K562 (cell line): ENCODE results near the gene P2RY6. TPM values are rescaled to one million over a fixed set of nuclear protein-coding genes. Genes with fewer than 3 reads are reported as not detected.
A peak's percentile ranks its signal among the peaks of the same experiment; 100 is the strongest.

ENCODE experiments used
- ATAC-seq: fragments of 200-7000 bp; cut with Tn5 transposase; 3 replicates; pipeline ENCODE4 v1.9.1; 2020; ENCODE audit warnings: moderate library complexity
- BruUV-seq: library from RNA; stranded (reverse); fragments of 400-500 nt; replicated peaks from 2 replicates; lab custom pipeline; 2021; lab: Mats Ljungman, UMichigan
- CTCF ChIA-PET: fragments of 300-600 bp; formaldehyde crosslinking; extraction: SDS; loops from one replicate; lab custom pipeline; 2021; ENCODE audit warnings: low intra/inter-chr PET ratio; lab: Yijun Ruan, JAX
- POLR2A ChIA-PET: fragments of 300-600, 350-650 bp; sonication (Branson Sonifier 250); formaldehyde crosslinking; extraction: SDS; loops from one replicate; lab custom pipeline; 2021; ENCODE audit warnings: antibody characterized with exemption, inconsistent platforms; lab: Yijun Ruan, JAX
- DNase-seq, 4 experiments: peaks; one replicate each; pipeline versions ENCODE4 v3.0.0 to v3.0.0-alpha.2; 2011 to 2018; ENCODE audit warnings: low spot score in 3 of 4, mixed read lengths in 3 of 4; ENCODE audit errors: extremely low read depth in 1 of 4
- FAIRE-seq: peaks from 2 replicates; lab custom pipeline; 2011; peaks lifted over from hg19 to GRCh38; lab: Jason Lieb, UNC
- H2AFZ ChIP-seq: 2 replicates; pipeline ENCODE4 v1.6.0; 2011; ENCODE audit warnings: low read depth, low read length, control low read depth, inconsistent platforms
- H3K27ac ChIP-seq: fragments of 200-600 bp; 3 replicates; pipeline ENCODE4 v1.8.0; 2011; ENCODE audit warnings: low read depth, mild to moderate bottlenecking, control low read depth, inconsistent platforms, low read length, moderate library complexity, mixed read lengths; ENCODE audit errors: extremely low read depth
- H3K27me3 ChIP-seq, 2 experiments: fragments of 300-600 bp in 1 of 2; 2 replicates in 1 of 2; 3 replicates in 1 of 2; pipeline versions ENCODE4 v1.6.0 to v1.8.0; 2011; ENCODE audit warnings: inconsistent platforms in 2 of 2, low read length in 2 of 2, mild to moderate bottlenecking in 1 of 2, mixed read lengths in 1 of 2, moderate library complexity in 1 of 2; ENCODE audit not compliant: control insufficient read depth in 2 of 2, insufficient read depth in 2 of 2
- H3K36me3 ChIP-seq: fragments of 300-600 bp; 3 replicates; pipeline ENCODE4 v1.8.0; 2011; ENCODE audit warnings: mild to moderate bottlenecking, low read length, inconsistent platforms; ENCODE audit not compliant: control insufficient read depth, insufficient read depth
- H3K4me1 ChIP-seq, 2 experiments: fragments of 200-600 bp in 1 of 2; replicated peaks in 1 of 2; 2 replicates in 1 of 2; 3 replicates in 1 of 2; pipeline versions ENCODE4 v1.5.1 to v1.8.0; 2011; ENCODE audit warnings: inconsistent platforms in 2 of 2, low read length in 2 of 2, mild to moderate bottlenecking in 1 of 2, mixed read lengths in 1 of 2, moderate library complexity in 1 of 2; ENCODE audit not compliant: control insufficient read depth in 2 of 2, insufficient read depth in 2 of 2
- H3K4me2 ChIP-seq: 2 replicates; pipeline ENCODE4 v1.6.1; 2011; ENCODE audit warnings: low read length, control low read depth, inconsistent platforms, mixed read lengths; ENCODE audit not compliant: insufficient read depth
- H3K4me3 ChIP-seq: fragments of 200-600 bp; sonication (generic), shearing (Covaris generic); 2 replicates; pipeline ENCODE4 v1.5.1; 2016; ENCODE audit warnings: control low read depth, inconsistent platforms
- H3K79me2 ChIP-seq: fragments of 200-600 bp; 3 replicates; pipeline ENCODE4 v1.8.0; 2011; ENCODE audit warnings: low read length, inconsistent platforms; ENCODE audit not compliant: control insufficient read depth, insufficient read depth
- H3K9ac ChIP-seq, 2 experiments: 2 replicates each; pipeline versions ENCODE4 v1.6.0 to v1.6.1; 2011; ENCODE audit warnings: low read depth in 2 of 2, low read length in 2 of 2, control low read depth in 1 of 2, inconsistent platforms in 1 of 2, mild to moderate bottlenecking in 1 of 2, mixed read lengths in 1 of 2; ENCODE audit not compliant: insufficient read depth in 1 of 2
- H3K9me1 ChIP-seq: one replicate; pipeline ENCODE4 v1.6.0; 2011; ENCODE audit warnings: inconsistent platforms, mild to moderate bottlenecking, low read length, moderate library complexity; ENCODE audit not compliant: control insufficient read depth, insufficient read depth
- H3K9me3 ChIP-seq: replicated peaks from 2 replicates; pipeline ENCODE4 v1.5.1; 2011; ENCODE audit warnings: low read depth, low read length, inconsistent platforms; ENCODE audit not compliant: control insufficient read depth, insufficient read depth
- H4K20me1 ChIP-seq: replicated peaks from 2 replicates; pipeline ENCODE4 v1.6.1; 2011; ENCODE audit warnings: low read length, inconsistent platforms, mixed read lengths; ENCODE audit not compliant: control insufficient read depth, insufficient read depth
- BRD4 ChIP-seq: fragments of 200-600 bp; sonication (generic); IDR thresholded peaks from 2 replicates; pipeline ENCODE4 v1.6.1; 2017; ENCODE audit warnings: inconsistent platforms
- BRD9 ChIP-seq: fragments of 450-650 bp; IDR thresholded peaks from 2 replicates; pipeline ENCODE4 v1.6.1; 2018; ENCODE audit warnings: low read depth; ENCODE audit not compliant: partially characterized antibody
- POLR2H ChIP-seq: IDR thresholded peaks from 2 replicates; pipeline ENCODE4 v1.6.1; 2016; ENCODE audit warnings: missing genetic modification characterization, low read depth, mild to moderate bottlenecking, control low read depth, missing compliant biosample characterization, moderate library complexity
- PTRF ChIP-seq: fragments of 450-650 bp; IDR thresholded peaks from 2 replicates; pipeline ENCODE4 v1.6.1; 2016; ENCODE audit warnings: mild to moderate bottlenecking, missing genetic modification characterization, missing compliant biosample characterization
- STAT5A ChIP-seq: IDR thresholded peaks from 2 replicates; pipeline ENCODE4 v1.6.1; 2012; ENCODE audit warnings: low read length, inconsistent platforms, borderline replicate concordance
- THRAP3 ChIP-seq: fragments of 450-650 bp; IDR thresholded peaks from 2 replicates; pipeline ENCODE4 v1.6.1; 2016; ENCODE audit warnings: mild to moderate bottlenecking, inconsistent platforms, borderline replicate concordance
- ZNF134 ChIP-seq: fragments of 250-450 bp; sonication (Bioruptor Pico); conservative IDR thresholded peaks from 2 replicates; pipeline ENCODE4 v1.4.0; 2020
- WGBS: fragments of 100-300 bp; shearing (Covaris generic); methylation state at CpG from one replicate; pipeline ENCODE4 v1.1.6; 2016; ENCODE audit warnings: low coverage, mixed read lengths; ENCODE audit not compliant: insufficient coverage; ENCODE audit errors: missing lambda C conversion rate; 5-methylcytosine and 5-hydroxymethylcytosine counted together
- in situ Hi-C: fragments of 300-500 bp; cut with MboI; formaldehyde crosslinking; loops from 4 replicates; pipeline ENCODE4 v1.15.0; 2018; ENCODE audit warnings: inconsistent platforms, mixed read lengths
- intact Hi-C: fragments of 100-400 bp; cut with micrococcal nuclease; formaldehyde crosslinking; loops from 2 replicates; pipeline ENCODE4 v1.14.2; 2022
- polyA plus RNA-seq, 8 experiments: library from polyadenylated mRNA; depleted of rRNA in 4 of 8; stranded (reverse) in 5 of 8; unstranded in 3 of 8; fragments of >200 nt; fragmentation: Nextera tagmentation in 2 of 8; fragmentation: Illumina TruSeq in 1 of 8; extraction: Ambion mirVana in 2 of 8; extraction: Trizol in 1 of 8; gene quantifications; 2 replicates each; pipeline versions ENCODE4 v1.2.1 to v1.2.3, GENCODE V29; 2011 to 2014; ENCODE audit warnings: inconsistent platforms in 1 of 8, missing spikeins in 1 of 8
- total RNA-seq, 7 experiments: library from RNA; depleted of rRNA in 6 of 7; stranded (reverse); fragments of >200 nt in 6 of 7; fragmentation: Illumina TruSeq in 2 of 7; extraction: Trizol in 2 of 7; gene quantifications; 2 replicates each; pipeline versions ENCODE4 v1.2.1 to v1.2.3, GENCODE V29; 2011 to 2021; ENCODE audit warnings: low replicate concordance in 1 of 7
- TF ChIP-seq, protein P1 (sequence below), 2 experiments: fragments of 450-650 bp in 1 of 2; sonication (generic) in 1 of 2; formaldehyde crosslinking; conservative IDR thresholded peaks; 2 replicates each; pipeline versions ENCODE4 v1.4.0 to v1.8.1; 2020 to 2022; ENCODE audit warnings: mild to moderate bottlenecking in 1 of 2, missing genetic modification reagents in 1 of 2
- TF ChIP-seq, protein P2 (sequence below): fragments of 250-450 bp; sonication (Bioruptor Pico); IDR thresholded peaks from 2 replicates; pipeline ENCODE4 v1.9.0; 2021; ENCODE audit warnings: mild to moderate bottlenecking, inconsistent platforms
- TF ChIP-seq, protein P3 (sequence below), 2 experiments: IDR thresholded peaks; 2 replicates each; pipeline ENCODE4 v1.6.1; 2011; ENCODE audit warnings: borderline replicate concordance in 1 of 2, control low read depth in 1 of 2, low read depth in 1 of 2, low read length in 1 of 2, mild to moderate bottlenecking in 1 of 2, mixed read lengths in 1 of 2, moderate library complexity in 1 of 2; ENCODE audit not compliant: insufficient read depth in 1 of 2, insufficient read length in 1 of 2, poor library complexity in 1 of 2, severe bottlenecking in 1 of 2; ENCODE audit errors: extremely low read depth in 1 of 2

P2RY6 gene
- total and polyA plus RNA-seq, 9 of the 15 experiments (the other 6 are each of a cell fraction or from before 2014, with no cell fraction given): not detected

DNA sequence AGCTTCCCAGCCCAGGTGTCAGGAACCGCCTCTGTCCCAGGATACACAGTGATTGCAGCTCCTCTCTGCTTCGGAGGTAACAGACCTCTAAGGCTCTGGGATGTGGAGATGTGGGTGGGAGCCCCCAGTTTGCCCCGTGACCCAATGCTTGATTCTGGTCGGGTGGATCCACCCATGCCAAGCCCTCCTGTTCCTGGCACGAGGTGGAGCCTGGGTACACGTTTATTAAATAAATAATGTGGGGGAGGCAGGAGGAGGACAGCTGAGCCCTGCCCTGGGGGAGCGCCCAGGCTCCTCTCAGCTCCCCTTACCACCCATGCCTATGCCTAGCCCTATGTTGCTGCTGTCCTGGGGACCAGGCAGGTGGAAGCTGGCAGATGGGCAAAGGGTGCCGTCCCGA is 52.0 kb downstream of the P2RY6 start (continued):
- TF ChIP-seq, protein P1, sequence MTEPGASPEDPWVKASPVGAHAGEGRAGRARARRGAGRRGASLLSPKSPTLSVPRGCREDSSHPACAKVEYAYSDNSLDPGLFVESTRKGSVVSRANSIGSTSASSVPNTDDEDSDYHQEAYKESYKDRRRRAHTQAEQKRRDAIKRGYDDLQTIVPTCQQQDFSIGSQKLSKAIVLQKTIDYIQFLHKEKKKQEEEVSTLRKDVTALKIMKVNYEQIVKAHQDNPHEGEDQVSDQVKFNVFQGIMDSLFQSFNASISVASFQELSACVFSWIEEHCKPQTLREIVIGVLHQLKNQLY (CRISPR knock-in tag; conservative IDR thresholded peaks at IDR 0.05): no peak
- TF ChIP-seq POLR2H (tag): no peak

DNA sequence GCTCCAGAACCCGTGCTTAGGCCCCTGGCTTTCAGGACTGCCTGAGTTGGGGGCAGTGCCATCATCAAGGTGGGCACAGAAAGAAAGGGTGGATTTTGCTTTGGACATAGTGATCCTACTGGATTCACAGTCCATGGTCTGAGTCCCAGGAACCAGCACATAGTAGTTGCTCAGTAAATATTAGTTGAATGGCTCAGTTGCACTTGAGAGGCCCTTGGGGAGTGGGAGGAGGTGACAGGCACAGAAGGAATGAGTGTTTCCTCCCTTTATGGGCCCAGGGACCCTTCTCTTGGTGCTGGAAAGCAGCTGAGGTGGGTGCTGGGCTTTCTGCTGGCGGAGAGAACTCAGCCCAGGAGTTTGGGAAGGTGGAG is 52.5 kb downstream of the P2RY6 start:
- ATAC-seq (no peak), FAIRE-seq (no peak), DNase-seq (no peak)
- no peak overlapping the region for H3K4me3 ChIP-seq
- no peak for TF ChIP-seq STAT5A
- no peak for TF ChIP-seq BRD9
- TF ChIP-seq, protein P2, sequence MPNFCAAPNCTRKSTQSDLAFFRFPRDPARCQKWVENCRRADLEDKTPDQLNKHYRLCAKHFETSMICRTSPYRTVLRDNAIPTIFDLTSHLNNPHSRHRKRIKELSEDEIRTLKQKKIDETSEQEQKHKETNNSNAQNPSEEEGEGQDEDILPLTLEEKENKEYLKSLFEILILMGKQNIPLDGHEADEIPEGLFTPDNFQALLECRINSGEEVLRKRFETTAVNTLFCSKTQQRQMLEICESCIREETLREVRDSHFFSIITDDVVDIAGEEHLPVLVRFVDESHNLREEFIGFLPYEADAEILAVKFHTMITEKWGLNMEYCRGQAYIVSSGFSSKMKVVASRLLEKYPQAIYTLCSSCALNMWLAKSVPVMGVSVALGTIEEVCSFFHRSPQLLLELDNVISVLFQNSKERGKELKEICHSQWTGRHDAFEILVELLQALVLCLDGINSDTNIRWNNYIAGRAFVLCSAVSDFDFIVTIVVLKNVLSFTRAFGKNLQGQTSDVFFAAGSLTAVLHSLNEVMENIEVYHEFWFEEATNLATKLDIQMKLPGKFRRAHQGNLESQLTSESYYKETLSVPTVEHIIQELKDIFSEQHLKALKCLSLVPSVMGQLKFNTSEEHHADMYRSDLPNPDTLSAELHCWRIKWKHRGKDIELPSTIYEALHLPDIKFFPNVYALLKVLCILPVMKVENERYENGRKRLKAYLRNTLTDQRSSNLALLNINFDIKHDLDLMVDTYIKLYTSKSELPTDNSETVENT (CRISPR knock-in tag): no peak
- TF ChIP-seq ZNF134 (CRISPR knock-in tag): 0 out of 2 replicates have a peak, but pooled peaks have one; percentile 42
- 0 out of 2 replicates have a peak, but pooled peaks have one; percentile 28 for TF ChIP-seq BRD4
- TF ChIP-seq THRAP3: no peak
- no peak for TF ChIP-seq PTRF
- TF ChIP-seq, protein P3, sequence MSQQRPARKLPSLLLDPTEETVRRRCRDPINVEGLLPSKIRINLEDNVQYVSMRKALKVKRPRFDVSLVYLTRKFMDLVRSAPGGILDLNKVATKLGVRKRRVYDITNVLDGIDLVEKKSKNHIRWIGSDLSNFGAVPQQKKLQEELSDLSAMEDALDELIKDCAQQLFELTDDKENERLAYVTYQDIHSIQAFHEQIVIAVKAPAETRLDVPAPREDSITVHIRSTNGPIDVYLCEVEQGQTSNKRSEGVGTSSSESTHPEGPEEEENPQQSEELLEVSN (IDR thresholded peaks at IDR 0.05; ENCODE audit: borderline replicate concordance in 1 of 2, extremely low read depth in 1 of 2, insufficient read depth in 1 of 2, insufficient read length in 1 of 2, low read depth in 1 of 2, low read length in 1 of 2, poor library complexity in 1 of 2, severe bottlenecking in 1 of 2): no peak
- no peak overlapping the region for H3K4me2 ChIP-seq
- no peaks in the 10 kb centered on the region for H3K79me2 ChIP-seq
- 0 out of 4 replicates have a peak overlapping the region, but pooled peaks of 1 of the 2 experiments have one; percentile 24 for H3K9ac ChIP-seq
- 33% methylated on average over 2 of the region's 2 CpGs for WGBS
- CTCF ChIA-PET: no interaction called here
- H3K9me3 ChIP-seq: no peaks in the 10 kb centered on the region
- H3K36me3 ChIP-seq: no peaks in the 10 kb centered on the region
- in situ Hi-C loops (no loop called here), intact Hi-C loops (no loop called here)
- POLR2A ChIA-PET: interaction anchor here (0.6 to 0.8 kb wide), 2 partner anchors 13 to 492 kb away, joined by 3 to 4 read pairs; no protein-coding TSS in a partner anchor
- no peak overlapping the region for H3K27ac ChIP-seq
- no TSS peak for BruUV-seq
- H3K4me1 ChIP-seq: peaks cover 9 to 13% of the 10 kb centered on the region in 2 experiments; a peak in 4 of 5 replicates
- peak overlapping the region; percentile 54; the same call in 1 of the 2 replicates for H2AFZ ChIP-seq
- H4K20me1 ChIP-seq: no peaks in the 10 kb centered on the region; the same call in 1 of the 2 replicates
- peaks cover 0 to 27% of the 10 kb centered on the region in 2 experiments; a peak in 2 of 5 replicates for H3K27me3 ChIP-seq
- no peaks in the 10 kb centered on the region for H3K9me1 ChIP-seq
